PC-9 (cell line): ENCODE measurements around the gene HINFP.
"Not testable (repeated sequence)": the region's sequence is repeated elsewhere in the genome, so short reads cannot be mapped to it uniquely, and the experiment has no call there.

Experiments used
- CTCF ChIP-seq: fragments of 200-600 bp; sonication (generic); conservative IDR thresholded peaks from 2 replicates; pipeline ENCODE4 v1.6.1; 2017; ENCODE audit warnings: mixed run types, antibody characterized with exemption, mild to moderate bottlenecking, moderate library complexity
- EZH2 ChIP-seq: fragments of 200-600 bp; sonication (generic); IDR thresholded peaks from 2 replicates; pipeline ENCODE4 v1.8.0; 2017; ENCODE audit warnings: antibody characterized with exemption, low read depth

GRCh38 chr11:119167077-119167458, 45.7 kb downstream of the HINFP start:
- TF ChIP-seq CTCF, EZH2: not testable (repeated sequence)
